ENCODE results near the gene TSPEAR.
"Not testable (repeated sequence)": the region's sequence is repeated elsewhere in the genome, so short reads cannot be mapped to it uniquely, and the experiment has no call there.

TSPEAR gene

GRCh38 chr21:44512496-44513388, 198.6 kb downstream of the TSPEAR start:
- no peak for DNase-seq

GRCh38 chr21:44511938-44512275, 199.5 kb downstream of the TSPEAR start:
- no peak for DNase-seq

GRCh38 chr21:44511219-44511937, 200.0 kb downstream of the TSPEAR start:
- no peak for DNase-seq

GRCh38 chr21:44510508-44511218, 200.7 kb downstream of the TSPEAR start:
- peak; percentile 10 for DNase-seq

- DNase-seq = no peak
Measured at GRCh38 chr21:44510109-44510507, 201.3 kb downstream of the TSPEAR start.

GRCh38 chr21:44509539-44509938, 201.8 kb downstream of the TSPEAR start:
- DNase-seq = no peak

- DNase-seq = no peak
Measured at GRCh38 chr21:44508711-44509445, 202.5 kb downstream of the TSPEAR start.

- no peak for DNase-seq
Measured at GRCh38 chr21:44508426-44508710, 203.0 kb downstream of the TSPEAR start.

- no peak for DNase-seq
Measured at GRCh38 chr21:44507673-44508425, 203.5 kb downstream of the TSPEAR start.

GRCh38 chr21:44506279-44507255, 204.8 kb downstream of the TSPEAR start:
- no peak for DNase-seq

- no peak for DNase-seq
Measured at GRCh38 chr21:44505673-44506278, 205.6 kb downstream of the TSPEAR start.

- no peak for DNase-seq
Measured at GRCh38 chr21:44503901-44504399, 207.4 kb downstream of the TSPEAR start.

- not testable (repeated sequence) for DNase-seq
Measured at GRCh38 chr21:44503006-44503889, 208.1 kb downstream of the TSPEAR start.

- no peak for DNase-seq
Measured at GRCh38 chr21:44502171-44502958, 209.0 kb downstream of the TSPEAR start.

GRCh38 chr21:44500111-44500510, 211.3 kb downstream of the TSPEAR start:
- no peak for DNase-seq

GRCh38 chr21:44499631-44500030, 211.7 kb downstream of the TSPEAR start:
- DNase-seq = no peak

- DNase-seq = no peak
Measured at GRCh38 chr21:44499211-44499560, 212.2 kb downstream of the TSPEAR start.
